GM19324 (cell line): Measurements from ENCODE around the gene BANK1.

Source experiments
- ATAC-seq: cut with Tn5 transposase; IDR thresholded peaks from one replicate; pipeline ENCODE4 v1.9.1; 2021; ENCODE audit warnings: mild to moderate bottlenecking, moderate library complexity; ENCODE audit not compliant: unreplicated experiment, low FRiP score

BANK1 gene, protein sequence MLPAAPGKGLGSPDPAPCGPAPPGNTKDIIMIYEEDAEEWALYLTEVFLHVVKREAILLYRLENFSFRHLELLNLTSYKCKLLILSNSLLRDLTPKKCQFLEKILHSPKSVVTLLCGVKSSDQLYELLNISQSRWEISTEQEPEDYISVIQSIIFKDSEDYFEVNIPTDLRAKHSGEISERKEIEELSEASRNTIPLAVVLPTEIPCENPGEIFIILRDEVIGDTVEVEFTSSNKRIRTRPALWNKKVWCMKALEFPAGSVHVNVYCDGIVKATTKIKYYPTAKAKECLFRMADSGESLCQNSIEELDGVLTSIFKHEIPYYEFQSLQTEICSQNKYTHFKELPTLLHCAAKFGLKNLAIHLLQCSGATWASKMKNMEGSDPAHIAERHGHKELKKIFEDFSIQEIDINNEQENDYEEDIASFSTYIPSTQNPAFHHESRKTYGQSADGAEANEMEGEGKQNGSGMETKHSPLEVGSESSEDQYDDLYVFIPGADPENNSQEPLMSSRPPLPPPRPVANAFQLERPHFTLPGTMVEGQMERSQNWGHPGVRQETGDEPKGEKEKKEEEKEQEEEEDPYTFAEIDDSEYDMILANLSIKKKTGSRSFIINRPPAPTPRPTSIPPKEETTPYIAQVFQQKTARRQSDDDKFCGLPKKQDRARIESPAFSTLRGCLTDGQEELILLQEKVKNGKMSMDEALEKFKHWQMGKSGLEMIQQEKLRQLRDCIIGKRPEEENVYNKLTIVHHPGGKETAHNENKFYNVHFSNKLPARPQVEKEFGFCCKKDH

DNA sequence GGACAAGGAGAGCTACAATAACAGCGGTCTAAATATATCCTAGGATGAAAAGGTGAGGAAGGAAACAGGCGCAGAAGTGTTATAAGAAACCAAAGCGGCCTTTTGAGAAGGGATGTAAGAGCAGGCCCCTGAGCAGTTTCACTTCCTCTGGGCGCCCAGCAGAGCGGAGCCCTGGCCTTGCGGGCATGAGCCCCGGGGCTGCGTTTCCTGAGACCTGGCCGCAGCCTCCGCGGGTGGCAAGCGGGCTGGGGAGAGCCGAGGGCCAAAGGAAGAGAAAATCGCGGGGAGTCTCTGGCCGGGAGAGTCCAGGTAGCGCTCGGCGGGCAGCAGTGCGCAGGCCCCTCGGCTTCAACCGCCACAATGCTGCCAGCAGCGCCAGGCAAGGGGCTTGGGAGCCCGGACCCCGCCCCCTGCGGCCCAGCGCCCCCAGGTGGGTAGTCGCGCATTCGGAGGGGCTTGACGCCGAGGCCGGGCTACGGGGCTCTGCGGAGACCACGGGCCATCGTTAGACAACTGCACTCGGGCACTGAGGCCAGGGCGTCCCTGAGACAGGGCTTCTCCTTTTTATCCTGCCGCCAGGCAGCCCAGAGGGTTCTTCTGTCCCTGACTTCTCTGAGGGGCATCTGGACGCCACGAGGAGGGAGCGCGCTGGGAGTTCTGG lies at the start of gene BANK1:
TSS of gene BANK1 (plus strand) at position 210 of the 661 bp plus-strand sequence. CDS start at position 361, 151 bp downstream.
- ATAC-seq, result peak; percentile 100

DNA sequence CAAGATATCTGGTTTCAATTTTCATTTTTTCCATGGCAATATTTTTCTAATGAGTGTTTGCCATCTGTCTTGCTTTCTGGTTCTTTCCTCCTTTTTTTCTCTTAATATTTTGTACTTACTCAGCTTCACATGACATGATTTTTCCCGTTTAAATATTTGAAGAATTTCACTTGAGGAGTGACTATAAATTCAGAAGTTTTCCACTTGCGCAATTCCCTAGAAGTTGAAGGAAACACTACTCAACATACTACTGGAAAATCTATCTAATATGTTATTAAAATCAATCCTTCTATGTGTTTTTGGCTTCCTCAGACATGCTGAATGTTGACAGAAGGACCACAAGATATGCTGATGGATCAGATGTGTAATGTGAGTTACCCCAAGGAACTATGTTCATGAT lies 36.8 kb upstream of the BANK1 start:
- ATAC-seq, result no peak

DNA sequence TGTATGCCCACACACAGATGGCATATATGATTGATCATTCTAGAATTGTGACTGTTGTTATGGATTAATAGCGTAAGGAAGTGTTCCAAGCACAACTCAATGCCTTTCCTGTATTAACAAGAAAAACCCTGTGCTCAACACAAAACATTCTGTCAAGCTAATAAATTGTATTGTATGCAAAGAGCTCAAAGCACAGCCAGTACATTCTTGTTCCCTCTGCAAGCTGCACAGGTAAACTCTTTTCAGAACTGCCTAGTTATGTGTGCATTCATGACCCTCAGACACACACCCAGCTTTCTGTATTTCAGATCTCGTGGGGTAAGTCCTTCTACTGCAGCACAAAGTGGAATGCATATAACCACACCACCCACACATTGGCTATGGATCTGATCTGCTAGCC lies 34.3 kb upstream of the BANK1 start:
- ATAC-seq, result no peak

DNA sequence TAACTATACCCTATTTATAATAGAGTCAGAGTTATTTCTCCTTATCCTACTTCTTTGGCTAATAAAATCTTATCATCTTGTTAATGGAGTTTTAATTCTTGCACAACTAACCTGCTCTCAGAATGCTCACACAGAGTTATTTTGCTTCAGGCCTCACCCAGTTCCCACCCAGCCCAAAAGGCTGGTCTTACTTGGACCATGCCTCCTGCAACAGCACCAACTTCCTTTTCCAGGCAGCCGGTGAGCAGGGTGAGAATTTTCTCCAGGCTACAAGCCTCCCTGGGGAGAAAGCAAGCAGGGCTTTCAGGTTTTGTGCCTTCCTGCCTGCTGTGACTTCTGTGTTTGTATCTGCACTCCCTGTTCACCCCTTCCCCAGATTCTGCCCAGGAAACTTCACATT lies 29.1 kb upstream of the BANK1 start:
- no peak for ATAC-seq

DNA sequence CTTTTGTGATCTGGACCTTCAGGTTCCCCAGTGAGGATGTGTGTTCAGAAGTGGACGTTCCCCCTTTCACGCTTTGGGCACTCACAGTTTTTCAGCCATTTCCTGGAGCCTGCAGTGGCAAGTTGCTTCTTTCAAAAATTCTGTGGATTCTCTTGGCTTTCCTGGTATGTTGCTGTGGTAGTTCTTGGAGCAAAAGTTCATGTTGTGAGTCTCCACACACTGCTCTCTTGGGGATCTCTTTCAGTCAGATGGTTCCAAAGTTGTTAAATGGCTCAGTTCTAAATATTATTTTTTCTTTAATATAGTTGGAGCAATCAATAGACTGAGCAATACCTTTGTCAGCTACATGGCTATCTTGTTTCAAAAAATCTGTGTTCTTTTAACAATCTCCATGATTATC lies 28.5 kb upstream of the BANK1 start:
- no peak for ATAC-seq

DNA sequence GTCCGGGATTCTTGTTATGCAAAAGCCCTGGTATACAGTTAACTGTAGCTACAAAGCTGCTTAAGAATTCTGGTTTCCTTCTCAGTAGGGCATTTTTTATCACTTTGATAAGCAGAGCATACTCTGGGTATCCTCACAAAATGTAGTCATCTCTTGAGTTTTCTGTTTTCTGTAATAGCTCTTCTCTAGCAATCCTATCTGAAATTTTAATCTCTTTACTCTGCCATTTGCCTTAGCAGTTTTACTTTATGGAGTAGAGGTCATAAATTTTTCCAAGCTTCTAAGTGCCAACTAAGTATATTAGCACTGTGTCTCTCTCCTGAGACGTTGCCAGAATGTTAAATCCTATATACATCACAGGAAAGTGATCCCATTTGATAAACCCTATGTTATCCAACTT lies 28.0 kb upstream of the BANK1 start:
- ATAC-seq, result no peak

DNA sequence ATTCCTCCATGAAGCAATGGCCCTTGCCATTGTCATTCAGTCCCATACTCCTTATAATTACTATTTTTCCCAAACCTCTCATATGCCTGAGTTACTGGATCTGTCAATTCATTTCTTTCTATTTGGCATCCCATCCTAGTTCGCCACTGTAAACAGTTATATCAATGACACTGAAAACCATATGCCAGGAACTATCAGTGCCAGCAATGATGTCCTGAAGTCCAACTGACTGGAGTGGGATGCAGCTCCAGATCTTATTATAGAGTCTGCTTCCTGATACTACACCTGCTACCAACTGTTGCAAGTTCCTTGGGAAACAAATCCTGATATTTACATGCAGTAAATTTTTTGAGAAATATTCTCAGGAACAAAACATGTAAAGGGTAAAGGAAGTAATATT lies 27.0 kb upstream of the BANK1 start:
- no peak for ATAC-seq

DNA sequence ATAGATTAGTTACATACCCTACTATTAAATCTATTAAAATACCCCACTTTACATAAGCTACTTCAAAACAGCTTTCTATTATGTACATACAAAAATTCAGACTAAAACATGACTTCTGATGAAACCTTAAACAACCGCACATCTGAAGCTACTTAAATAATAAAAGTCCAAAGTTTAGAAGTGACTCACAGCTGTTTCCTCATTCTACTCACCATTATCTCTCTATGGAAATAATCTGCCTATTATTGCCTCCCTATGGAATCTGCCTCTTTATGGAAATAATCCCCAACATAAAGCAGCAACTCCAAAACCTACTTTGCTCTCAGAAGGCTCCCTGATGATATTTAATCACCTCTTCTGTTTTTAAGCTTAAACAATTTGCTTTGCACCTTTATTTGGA lies 15.7 kb upstream of the BANK1 start:
- ATAC-seq, result no peak

DNA sequence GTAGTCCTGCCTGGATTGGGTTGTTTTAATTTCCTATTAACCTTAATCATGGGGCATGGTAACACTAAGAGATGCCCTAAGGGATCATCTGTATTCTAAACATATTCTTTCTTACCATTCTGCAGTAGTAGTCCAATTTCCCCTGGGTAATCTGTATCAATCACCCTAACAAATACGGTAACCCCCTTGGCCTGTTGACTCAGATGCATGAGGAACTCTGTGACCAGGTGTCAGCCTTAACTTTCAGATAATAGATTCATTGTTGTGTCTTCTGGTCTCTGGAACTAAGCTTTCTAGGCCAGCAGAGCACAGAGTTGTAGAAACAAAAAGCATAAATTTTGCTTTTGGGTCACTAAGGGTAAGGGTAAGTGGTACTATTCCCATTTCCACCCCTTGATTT lies 13.1 kb upstream of the BANK1 start:
- no peak for ATAC-seq

DNA sequence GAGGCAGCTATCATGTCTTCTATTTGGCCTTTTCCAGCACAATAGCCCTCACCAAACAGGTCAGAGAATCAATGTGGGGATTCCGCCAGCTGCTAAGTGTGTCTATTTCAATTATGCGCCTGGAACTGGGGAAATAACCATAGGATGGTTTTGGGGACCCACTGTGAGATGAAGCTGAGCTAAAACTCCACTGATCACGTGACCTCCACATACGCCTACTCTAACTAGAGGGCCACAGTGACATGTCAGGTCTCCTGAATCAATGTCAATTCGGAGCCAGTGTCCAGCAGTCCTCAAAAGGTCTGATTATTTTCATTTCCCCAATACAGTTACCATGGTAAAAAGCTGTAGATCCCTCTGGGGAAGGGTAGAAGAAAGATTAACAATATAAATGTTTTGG lies 10.2 kb upstream of the BANK1 start:
- ATAC-seq, result no peak

DNA sequence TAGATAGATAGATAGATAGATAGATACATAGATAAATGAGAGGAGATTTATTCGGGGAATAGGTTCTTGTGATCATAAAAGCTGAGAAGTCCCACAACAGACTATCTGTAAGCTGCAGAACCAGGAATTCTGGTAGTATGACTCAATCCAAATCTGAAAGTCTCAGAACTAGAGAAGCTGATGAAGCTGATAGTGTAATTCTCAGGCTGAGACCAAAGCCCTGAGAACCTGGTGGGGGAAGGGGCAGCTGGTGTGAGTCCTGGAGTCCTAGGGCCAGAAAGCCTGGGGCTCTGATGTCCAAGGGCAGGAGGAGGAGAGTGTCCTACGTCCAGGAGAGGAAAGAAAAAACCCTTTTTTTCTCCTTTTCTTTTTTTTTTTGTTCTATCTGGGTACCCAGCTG lies 8.0 kb upstream of the BANK1 start:
- ATAC-seq, result no peak

DNA sequence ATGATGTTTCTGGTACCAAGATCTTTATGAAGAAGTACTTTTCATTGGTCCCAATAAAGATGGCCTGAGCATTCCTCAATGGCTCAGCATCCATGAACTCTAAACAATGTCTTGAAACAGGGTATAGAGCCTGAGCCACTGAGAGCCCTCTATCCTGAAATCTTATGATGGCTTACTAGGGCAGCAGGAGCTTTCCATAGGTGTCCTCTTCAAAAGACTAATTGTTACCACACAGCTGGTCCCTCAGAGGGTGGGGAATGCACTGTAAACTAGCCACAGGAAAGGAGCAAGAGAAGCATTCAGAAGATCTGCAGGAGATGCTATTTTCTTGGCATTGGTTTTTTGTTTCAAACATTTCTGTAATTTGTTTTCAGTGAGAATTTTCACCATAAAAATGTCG lies 5.6 kb upstream of the BANK1 start:
- no peak for ATAC-seq

DNA sequence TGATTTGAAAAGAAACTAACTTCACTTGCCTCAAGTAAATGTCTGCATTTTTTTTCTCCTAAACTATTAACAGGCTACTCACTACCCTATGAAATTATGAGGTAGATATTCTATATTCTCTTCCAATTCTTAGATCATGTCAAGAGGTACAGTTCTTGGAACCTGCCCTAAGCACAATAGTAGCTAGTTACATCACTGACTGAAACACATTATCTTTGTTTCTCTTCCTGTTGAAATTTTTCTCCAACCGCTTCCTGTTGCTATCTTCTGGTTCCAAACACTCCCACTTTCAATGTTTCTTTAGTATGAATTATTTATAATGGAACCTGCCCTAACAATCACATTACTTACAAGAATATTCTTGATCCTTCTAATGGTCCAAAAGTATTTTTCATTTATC lies 5.0 kb upstream of the BANK1 start:
- ATAC-seq, result no peak

DNA sequence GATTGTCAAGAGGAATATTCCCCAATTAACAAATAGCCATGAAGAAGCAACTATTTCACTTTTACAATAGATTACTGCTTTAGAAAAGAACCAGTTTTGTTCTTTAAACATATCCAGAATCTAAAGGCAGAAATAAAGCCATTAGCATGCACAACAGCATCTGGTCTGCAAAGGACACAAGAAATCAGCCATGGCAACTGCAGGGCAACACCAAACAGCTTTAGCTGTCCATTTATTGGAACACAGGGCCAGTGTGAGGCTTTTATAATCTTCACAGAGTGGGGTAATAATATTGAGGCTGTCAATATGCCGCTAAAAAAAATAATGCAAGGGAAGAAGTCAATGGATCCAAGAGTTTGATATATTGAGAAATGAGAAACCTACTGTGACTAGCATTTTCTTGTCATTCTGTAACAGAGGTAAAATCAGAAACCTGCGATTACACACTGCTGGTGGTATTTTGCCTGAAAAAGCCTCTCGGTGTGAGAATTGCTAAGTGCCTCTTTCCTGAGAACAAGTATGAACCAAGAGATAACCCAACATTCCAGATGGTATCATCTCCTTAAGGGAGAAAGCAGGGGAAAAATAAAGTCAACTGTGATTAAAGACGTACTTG lies 2.7 kb upstream of the BANK1 start:
- no peak for ATAC-seq

DNA sequence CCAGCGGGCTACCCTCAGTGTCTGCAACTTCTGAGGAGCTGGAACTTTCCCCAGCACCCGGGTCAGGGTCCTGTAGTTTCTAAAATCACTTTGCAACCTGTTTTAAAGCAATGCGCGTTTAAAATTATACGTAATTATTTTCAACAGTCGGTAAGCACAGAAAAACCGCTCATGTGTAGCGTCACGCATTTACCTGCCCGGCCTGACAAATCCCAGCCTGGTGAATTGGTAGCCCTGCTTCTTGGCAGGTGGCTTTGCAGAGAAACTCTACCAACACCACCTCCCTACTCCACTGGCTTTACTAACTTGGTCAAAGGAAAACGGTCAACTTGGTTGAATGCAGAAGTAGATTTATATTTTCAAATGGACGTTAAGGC lies 640 bp downstream of the BANK1 start:
- no peak for ATAC-seq

DNA sequence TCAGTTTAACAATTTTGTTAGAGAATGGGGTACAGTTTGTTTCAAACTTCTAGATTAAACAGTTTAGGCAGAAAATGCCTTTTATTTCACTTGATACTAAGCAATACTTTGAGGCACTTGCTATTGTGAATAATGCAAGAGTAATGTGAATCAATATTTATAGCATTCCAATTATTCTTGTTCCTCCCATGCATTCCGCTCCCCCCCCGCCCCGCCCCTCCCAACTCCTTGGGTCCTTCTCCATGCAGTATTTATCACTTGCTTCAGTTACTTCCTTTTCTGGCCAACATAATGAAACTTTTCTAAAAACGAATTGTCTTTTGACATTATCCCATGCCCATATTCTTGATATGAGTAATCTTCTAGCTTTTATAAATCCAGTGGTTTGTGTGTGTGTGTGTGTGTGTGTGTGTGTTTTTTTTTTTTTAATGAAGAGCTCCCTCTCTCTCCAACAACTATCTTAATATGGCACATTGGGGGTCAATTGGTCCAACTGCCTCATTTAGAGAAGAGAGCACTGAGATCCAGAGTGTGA lies 1.6 kb downstream of the BANK1 start:
- no peak for ATAC-seq

DNA sequence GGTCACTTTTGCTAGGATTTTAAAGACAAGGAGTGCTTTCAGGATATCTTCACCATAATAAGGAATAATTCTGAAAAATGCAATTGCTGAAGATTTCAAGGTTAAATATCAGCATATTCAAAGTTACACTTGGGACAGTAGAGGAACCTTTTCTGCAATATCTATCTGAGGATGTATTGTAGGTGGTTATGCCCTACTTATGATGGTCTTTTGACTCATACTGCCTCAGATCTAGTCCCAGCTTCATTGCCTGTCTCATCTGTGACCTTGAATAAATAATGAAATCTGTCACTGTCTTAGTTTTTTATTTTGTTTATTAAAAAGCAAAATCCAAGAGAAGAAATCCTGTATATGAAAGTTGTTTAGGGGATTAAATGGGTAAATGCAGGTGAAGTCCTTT lies 2.9 kb downstream of the BANK1 start:
- no peak for ATAC-seq

DNA sequence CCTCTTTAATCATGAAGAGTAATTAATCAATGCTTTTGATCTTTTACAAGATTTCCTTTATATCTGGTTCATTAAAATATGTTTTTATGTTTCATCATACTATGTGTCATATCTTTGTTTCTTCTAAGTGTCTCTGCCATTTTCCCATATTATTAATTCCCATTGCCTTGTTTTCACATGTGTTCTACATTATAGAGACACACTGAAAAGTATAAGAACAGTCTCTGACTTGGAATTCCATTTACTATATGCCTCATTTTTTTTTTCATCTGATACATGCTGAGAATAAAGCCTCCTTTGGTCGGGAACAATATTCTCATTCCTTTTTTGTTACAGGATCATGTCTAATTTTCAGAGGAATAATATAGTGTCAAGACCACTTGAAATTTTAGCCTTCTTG lies 4.3 kb downstream of the BANK1 start:
- ATAC-seq, result no peak

DNA sequence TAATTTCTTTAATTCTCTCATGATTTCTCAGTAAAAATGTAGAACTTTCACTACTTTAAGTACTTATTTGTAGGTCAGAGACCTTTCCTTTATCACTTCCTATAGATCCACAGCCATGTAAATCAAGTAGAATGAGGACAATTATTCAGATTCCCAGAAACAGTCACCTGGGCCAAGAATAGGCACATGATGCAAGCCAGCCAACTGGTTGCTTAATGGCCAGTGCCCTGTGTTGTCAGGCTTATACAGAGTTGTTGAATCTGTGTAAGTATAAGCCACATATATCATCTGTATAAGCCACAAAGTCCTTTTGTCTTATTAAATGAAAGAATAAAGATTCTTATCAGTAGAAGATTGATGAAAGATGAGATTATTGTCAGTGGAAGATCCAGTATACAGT lies 5.2 kb downstream of the BANK1 start:
- no peak for ATAC-seq

DNA sequence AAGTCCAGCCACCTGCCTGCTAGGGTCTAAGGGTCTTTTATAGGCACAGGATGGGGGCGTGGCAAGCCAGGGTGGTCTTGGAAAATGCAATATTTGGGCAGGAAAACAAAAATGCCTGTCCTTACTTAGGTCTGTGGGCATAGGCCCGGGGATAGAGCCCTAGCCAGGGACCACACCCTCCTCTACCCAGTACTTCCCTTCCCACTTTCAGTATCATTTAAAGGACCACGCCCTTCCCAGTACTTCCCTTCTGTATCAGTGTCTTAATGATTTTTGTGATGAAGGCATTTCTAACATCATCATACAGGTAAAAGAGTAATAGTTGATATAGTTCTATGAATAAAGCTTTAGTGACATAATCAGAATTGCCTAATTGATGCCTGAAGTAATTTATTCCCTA lies 11.4 kb downstream of the BANK1 start:
- ATAC-seq, result no peak

DNA sequence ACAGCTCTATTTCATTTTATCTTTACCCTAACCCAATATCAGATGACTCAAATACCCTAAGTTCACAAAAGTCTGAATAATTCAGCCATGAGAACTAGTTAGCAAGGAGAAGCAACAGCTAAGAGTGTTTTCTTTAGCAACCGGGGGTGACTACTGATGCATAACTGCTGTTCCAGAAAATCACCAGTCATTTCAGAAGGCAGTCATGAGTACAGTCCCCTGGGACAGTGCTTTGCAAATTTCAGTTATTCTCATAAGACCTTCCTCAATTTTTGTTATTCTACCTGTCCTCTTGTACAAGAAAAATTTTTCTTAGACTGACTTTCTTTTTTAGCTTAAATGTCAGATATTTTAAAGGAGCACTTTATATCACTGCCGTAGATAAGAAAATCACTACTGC lies 16.4 kb downstream of the BANK1 start:
- peak; percentile 94 for ATAC-seq
